Measurements from ENCODE around the gene MGAT5. TPM values are rescaled to one million over a fixed set of nuclear protein-coding genes. Genes with fewer than 3 reads are reported as not detected.

The MGAT5 gene
- total RNA-seq, 1 donor from 2014 or later: 32.5 TPM

DNA sequence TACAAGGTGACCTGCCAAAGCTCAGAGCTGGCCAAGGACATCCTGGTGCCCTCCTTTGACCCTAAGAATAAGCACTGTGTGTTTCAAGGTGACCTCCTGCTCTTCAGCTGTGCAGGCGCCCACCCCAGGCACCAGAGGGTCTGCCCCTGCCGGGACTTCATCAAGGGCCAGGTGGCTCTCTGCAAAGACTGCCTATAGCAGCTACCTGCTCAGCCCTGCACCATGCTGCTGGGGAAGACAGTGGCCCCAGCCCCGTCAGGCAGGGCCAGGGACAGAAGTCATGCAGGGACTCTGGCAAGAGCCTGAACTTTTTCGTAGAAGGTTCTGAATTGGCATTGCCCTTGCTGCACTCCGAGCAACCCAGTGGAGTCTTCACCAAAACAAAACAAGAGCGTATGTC is 194.8 kb downstream of the MGAT5 start:
- TF ChIP-seq, protein P1, sequence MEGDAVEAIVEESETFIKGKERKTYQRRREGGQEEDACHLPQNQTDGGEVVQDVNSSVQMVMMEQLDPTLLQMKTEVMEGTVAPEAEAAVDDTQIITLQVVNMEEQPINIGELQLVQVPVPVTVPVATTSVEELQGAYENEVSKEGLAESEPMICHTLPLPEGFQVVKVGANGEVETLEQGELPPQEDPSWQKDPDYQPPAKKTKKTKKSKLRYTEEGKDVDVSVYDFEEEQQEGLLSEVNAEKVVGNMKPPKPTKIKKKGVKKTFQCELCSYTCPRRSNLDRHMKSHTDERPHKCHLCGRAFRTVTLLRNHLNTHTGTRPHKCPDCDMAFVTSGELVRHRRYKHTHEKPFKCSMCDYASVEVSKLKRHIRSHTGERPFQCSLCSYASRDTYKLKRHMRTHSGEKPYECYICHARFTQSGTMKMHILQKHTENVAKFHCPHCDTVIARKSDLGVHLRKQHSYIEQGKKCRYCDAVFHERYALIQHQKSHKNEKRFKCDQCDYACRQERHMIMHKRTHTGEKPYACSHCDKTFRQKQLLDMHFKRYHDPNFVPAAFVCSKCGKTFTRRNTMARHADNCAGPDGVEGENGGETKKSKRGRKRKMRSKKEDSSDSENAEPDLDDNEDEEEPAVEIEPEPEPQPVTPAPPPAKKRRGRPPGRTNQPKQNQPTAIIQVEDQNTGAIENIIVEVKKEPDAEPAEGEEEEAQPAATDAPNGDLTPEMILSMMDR (IDR thresholded peaks at IDR 0.05; ENCODE audit: insufficient read depth, low read length, poor library complexity, severe bottlenecking): no peak
- Histone ChIP-seq H3K4me3 (ENCODE audit: low read depth, low read length) (no peak overlapping the region), H3K27me3 (ENCODE audit: control insufficient read depth, insufficient read depth, low read length) (no peaks in the 10 kb centered on the region), H3K36me3 (ENCODE audit: control insufficient read depth, insufficient read depth, low read length) (peaks cover 1% of the 10 kb centered on the region)
- DNase-seq (ENCODE audit: low read depth): no peak

DNA sequence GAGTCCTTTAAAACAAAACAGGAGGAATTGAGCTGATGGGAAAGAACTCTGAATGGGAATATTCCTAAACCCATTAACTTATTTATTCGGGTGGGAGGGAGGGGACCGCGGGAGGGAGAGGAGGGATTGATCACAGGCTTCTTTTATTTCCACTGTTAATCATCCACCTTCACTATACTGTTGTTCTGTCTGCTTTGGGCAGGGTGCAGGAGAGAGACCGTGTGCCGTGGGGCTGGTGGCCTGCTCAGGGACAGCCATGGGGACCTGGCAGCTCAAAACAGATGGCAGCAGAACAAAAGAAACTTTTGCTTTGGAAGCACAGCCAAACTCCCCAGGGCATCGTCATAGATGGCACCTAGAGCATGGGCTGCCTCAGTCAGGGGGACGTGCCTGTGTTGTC is 195.3 kb downstream of the MGAT5 start:
- TF ChIP-seq, protein P1 (IDR thresholded peaks at IDR 0.05; ENCODE audit: insufficient read depth, low read length, poor library complexity, severe bottlenecking): no peak
- H3K36me3 ChIP-seq (ENCODE audit: control insufficient read depth, insufficient read depth, low read length): peaks cover 1% of the 10 kb centered on the region
- H3K4me3 ChIP-seq (ENCODE audit: low read depth, low read length): no peak overlapping the region
- no peaks in the 10 kb centered on the region for H3K27me3 ChIP-seq (ENCODE audit: control insufficient read depth, insufficient read depth, low read length)
- DNase-seq (ENCODE audit: low read depth): no peak

DNA sequence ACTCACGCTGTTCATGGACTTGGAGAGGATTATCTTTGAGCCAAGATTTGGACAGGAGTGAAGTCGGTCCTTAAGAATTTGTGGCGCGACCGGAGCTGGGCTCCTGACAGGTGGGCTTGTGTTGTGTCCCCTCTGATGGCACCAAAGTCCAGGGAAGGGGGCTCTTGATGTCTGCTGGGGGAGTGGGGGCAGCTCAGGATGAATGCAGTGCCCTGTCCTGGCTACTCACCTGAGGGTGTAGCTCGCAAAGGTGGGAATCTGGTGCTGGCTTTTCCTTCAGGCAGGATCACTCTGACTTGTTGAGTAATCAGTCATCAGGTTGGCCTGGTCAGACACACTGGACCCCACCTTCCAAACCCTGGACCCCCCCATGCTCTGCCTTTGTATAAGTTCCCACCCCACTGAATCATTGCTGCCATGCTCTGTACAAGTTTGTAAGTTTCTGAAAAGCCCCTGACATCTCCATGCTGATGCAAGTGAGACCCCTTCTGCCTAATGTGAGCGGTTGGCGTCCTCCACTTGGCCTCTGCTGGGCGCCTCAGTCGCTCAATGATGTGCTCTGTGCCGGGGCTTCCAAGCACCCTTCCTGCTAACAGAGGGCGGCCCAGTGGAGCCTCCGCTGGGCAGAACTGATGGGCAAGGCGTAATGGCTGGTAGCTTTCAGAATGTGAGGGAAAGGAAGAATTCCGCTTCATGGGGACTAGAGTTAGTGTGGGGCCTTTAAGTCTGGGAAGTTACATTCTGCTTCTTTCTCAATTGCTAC is 196.1 kb downstream of the MGAT5 start:
- Histone ChIP-seq H3K36me3 (ENCODE audit: control insufficient read depth, insufficient read depth, low read length) (peaks cover 1% of the 10 kb centered on the region), H3K27me3 (ENCODE audit: control insufficient read depth, insufficient read depth, low read length) (no peaks in the 10 kb centered on the region), H3K4me3 (ENCODE audit: low read depth, low read length) (no peak overlapping the region)
- no peak for DNase-seq (ENCODE audit: low read depth)
- TF ChIP-seq, protein P1 (IDR thresholded peaks at IDR 0.05; ENCODE audit: insufficient read depth, low read length, poor library complexity, severe bottlenecking): no peak

DNA sequence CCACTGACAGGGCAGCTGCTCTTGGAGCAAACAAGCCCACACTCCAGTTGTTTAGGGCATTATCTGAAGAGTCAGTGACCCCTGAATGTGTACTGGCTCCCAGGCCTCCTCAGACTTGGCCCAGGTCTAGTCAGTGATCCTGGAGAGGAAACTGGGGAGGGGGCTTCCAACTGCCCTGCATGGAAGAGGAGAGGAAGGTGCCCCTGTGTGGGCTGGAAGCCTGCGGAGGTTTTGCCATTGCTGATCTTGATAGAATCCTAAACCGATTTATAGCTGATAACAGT is 197.4 kb downstream of the MGAT5 start:
- H3K4me3 ChIP-seq (ENCODE audit: low read depth, low read length): no peak overlapping the region
- TF ChIP-seq, protein P1 (IDR thresholded peaks at IDR 0.05; ENCODE audit: insufficient read depth, low read length, poor library complexity, severe bottlenecking): no peak
- no peak for DNase-seq (ENCODE audit: low read depth)
- no peaks in the 10 kb centered on the region for H3K27me3 ChIP-seq (ENCODE audit: control insufficient read depth, insufficient read depth, low read length)
- H3K36me3 ChIP-seq (ENCODE audit: control insufficient read depth, insufficient read depth, low read length): peaks cover 1% of the 10 kb centered on the region

DNA sequence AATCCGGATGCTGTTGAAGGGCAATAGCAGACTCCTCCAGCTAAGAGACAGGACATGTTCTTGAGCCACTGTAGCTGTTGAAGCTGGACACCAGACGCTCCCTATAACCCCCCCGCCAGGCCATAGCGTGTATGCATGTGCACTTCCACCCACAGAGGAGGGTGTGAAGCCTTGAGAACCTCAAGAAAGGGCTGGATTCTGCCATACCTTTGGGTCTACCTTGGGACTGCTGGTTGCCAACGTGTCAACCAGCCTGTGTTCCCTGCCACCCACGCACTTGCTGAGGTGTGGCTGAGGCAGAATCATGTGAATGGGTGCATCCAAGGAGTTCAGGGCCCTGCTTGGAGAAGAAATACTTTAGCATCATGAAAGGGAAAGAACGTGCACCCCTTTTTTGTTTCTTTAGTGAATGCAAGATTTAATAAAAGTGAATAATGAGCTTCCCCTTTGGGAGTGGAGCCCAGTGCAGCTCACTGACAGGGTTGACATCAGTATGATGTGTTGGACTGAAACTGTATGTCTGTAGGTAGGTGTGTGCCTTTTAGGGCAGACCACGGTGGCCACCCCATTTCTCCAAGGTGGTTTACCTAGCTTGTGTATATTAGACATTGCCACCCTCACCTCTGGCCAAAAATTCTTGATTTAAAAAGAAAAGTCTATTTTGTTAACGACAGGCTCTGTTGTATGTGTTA is 198.3 kb downstream of the MGAT5 start:
- Histone ChIP-seq H3K27me3 (ENCODE audit: control insufficient read depth, insufficient read depth, low read length) (no peaks in the 10 kb centered on the region), H3K4me3 (ENCODE audit: low read depth, low read length) (no peak overlapping the region), H3K36me3 (ENCODE audit: control insufficient read depth, insufficient read depth, low read length) (peaks cover 1% of the 10 kb centered on the region)
- no peak for DNase-seq (ENCODE audit: low read depth)
- TF ChIP-seq, protein P1 (IDR thresholded peaks at IDR 0.05; ENCODE audit: insufficient read depth, low read length, poor library complexity, severe bottlenecking): no peak

Data from kidney epithelial cell (primary cell).